ENCODE measurements around the gene ARID4B. TPM values are rescaled to one million over a fixed set of nuclear protein-coding genes. Genes with fewer than 3 reads are reported as not detected.

ARID4B gene
- polyA plus RNA-seq, 1 donor (not counting 4 experiments of a cell fraction or from before 2014, with no cell fraction given): 12.7 TPM

DNA sequence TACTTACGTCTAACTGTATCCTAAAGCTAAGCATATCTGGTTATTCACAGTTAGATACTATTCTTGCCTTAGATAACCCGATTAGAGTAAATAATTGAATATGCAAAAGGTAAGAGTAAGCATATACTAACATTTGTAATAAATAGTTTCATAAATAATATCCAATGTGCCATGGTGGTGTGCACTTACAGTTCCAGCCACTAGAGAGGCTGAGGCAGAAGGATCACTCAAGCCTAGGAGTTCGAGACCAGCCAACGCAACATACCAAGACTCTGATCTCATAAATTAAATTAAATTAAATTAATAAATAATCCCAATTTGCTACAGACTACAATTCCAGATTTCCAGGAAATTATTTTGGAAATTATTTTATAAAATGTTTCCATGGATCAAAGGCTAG is 12.2 kb downstream of the ARID4B start:
- dilution Hi-C loops (cut with MboI; ENCODE audit: extremely low pct_ligation_motif_present, low sequenced_read_pairs): no loop called here
- H3K9me3 ChIP-seq (ENCODE audit: control insufficient read depth, low read depth, low read length): no peaks in the 10 kb centered on the region
- FAIRE-seq: no peak

DNA sequence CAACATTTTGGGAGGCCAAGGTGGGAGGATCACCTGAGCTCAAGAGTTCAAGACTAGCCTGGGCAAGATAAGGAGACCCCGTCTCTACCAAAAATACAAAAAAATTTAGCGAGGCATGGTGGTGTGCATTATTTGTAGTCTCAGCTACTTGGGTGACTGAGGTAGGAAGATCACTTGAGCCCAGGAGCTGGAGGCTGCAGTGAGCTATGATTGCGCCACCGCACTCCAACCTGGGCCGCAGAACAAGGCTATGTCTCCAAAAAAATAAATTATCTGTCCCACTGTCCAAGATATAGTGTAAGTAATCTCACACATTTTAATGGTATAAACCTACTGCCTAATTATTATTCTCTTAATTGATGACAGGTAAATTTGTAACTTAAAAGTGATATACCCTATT is 12.8 kb downstream of the ARID4B start:
- dilution Hi-C loops (cut with MboI; ENCODE audit: extremely low pct_ligation_motif_present, low sequenced_read_pairs): no loop called here
- no peaks in the 10 kb centered on the region for H3K9me3 ChIP-seq (ENCODE audit: control insufficient read depth, low read depth, low read length)
- DNase-seq (ENCODE audit: low read depth, low spot score) (no peak), FAIRE-seq (no peak)
- H3K9ac ChIP-seq (ENCODE audit: control insufficient read depth, extremely low read depth, insufficient read depth, low read length): no peak overlapping the region
- H3K4me2 ChIP-seq (ENCODE audit: control insufficient read depth, extremely low read depth, insufficient read depth, low read depth, low read length): no peak overlapping the region
- H4K20me1 ChIP-seq (ENCODE audit: control insufficient read depth, extremely low read depth, insufficient read depth, low read length): peaks cover 7% of the 10 kb centered on the region
- no peak overlapping the region for H3K4me3 ChIP-seq (ENCODE audit: control insufficient read depth in 2 of 3, extremely low read depth in 1 of 3, insufficient read depth in 2 of 3, low read depth in 1 of 3, low read length in 3 of 3)
- no peak overlapping the region for H2AFZ ChIP-seq (ENCODE audit: control insufficient read depth, low read length)
- peaks cover 16% of the 10 kb centered on the region for H3K4me1 ChIP-seq (ENCODE audit: control insufficient read depth, extremely low read depth, insufficient read depth, low read length)
- TF ChIP-seq EZH2 (IDR thresholded peaks at IDR 0.05; ENCODE audit: low read length): no peak
- TF ChIP-seq, protein P1, sequence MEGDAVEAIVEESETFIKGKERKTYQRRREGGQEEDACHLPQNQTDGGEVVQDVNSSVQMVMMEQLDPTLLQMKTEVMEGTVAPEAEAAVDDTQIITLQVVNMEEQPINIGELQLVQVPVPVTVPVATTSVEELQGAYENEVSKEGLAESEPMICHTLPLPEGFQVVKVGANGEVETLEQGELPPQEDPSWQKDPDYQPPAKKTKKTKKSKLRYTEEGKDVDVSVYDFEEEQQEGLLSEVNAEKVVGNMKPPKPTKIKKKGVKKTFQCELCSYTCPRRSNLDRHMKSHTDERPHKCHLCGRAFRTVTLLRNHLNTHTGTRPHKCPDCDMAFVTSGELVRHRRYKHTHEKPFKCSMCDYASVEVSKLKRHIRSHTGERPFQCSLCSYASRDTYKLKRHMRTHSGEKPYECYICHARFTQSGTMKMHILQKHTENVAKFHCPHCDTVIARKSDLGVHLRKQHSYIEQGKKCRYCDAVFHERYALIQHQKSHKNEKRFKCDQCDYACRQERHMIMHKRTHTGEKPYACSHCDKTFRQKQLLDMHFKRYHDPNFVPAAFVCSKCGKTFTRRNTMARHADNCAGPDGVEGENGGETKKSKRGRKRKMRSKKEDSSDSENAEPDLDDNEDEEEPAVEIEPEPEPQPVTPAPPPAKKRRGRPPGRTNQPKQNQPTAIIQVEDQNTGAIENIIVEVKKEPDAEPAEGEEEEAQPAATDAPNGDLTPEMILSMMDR (optimal IDR thresholded peaks at IDR 0.05 in 1 of 3, IDR thresholded peaks at IDR 0.05 in 1 of 3, conservative IDR thresholded peaks at IDR 0.05 in 1 of 3; ENCODE audit: extremely low read depth in 1 of 3, insufficient read depth in 2 of 3, low read length in 3 of 3): no peak
- H3K79me2 ChIP-seq (ENCODE audit: control insufficient read depth, insufficient read depth, low read length): peaks cover 94% of the 10 kb centered on the region
- H3K27me3 ChIP-seq (ENCODE audit: control insufficient read depth, extremely low read depth, insufficient read depth, low read length): no peaks in the 10 kb centered on the region
- peaks cover 1 to 5% of the 10 kb centered on the region in 2 experiments for H3K36me3 ChIP-seq (ENCODE audit: control insufficient read depth in 2 of 2, extremely low read depth in 1 of 2, insufficient read depth in 2 of 2, low read length in 2 of 2)
- H3K9me1 ChIP-seq (ENCODE audit: control insufficient read depth, extremely low read depth, insufficient read depth, low read length): no peaks in the 10 kb centered on the region
- H3K27ac ChIP-seq (ENCODE audit: control insufficient read depth, insufficient read depth, low read length): no peak overlapping the region

More for the DNA sequence above, 12.2 kb downstream of the ARID4B start:
- Histone ChIP-seq H3K4me3 (ENCODE audit: control insufficient read depth in 2 of 3, extremely low read depth in 1 of 3, insufficient read depth in 2 of 3, low read depth in 1 of 3, low read length in 3 of 3) (no peak overlapping the region), H3K79me2 (ENCODE audit: control insufficient read depth, insufficient read depth, low read length) (peaks cover 94% of the 10 kb centered on the region), H3K36me3 (ENCODE audit: control insufficient read depth in 2 of 2, extremely low read depth in 1 of 2, insufficient read depth in 2 of 2, low read length in 2 of 2) (peaks cover 1 to 5% of the 10 kb centered on the region in 2 experiments), H3K4me2 (ENCODE audit: control insufficient read depth, extremely low read depth, insufficient read depth, low read depth, low read length) (no peak overlapping the region), H3K9ac (ENCODE audit: control insufficient read depth, extremely low read depth, insufficient read depth, low read length) (no peak overlapping the region), H3K27me3 (ENCODE audit: control insufficient read depth, extremely low read depth, insufficient read depth, low read length) (no peaks in the 10 kb centered on the region), H3K9me1 (ENCODE audit: control insufficient read depth, extremely low read depth, insufficient read depth, low read length) (peaks cover 3% of the 10 kb centered on the region), H4K20me1 (ENCODE audit: control insufficient read depth, extremely low read depth, insufficient read depth, low read length) (peaks cover 11% of the 10 kb centered on the region), H2AFZ (ENCODE audit: control insufficient read depth, low read length) (no peak overlapping the region), H3K27ac (ENCODE audit: control insufficient read depth, insufficient read depth, low read length) (no peak overlapping the region), H3K4me1 (ENCODE audit: control insufficient read depth, extremely low read depth, insufficient read depth, low read length) (peaks cover 16% of the 10 kb centered on the region)
- DNase-seq (ENCODE audit: low read depth, low spot score): no peak
- TF ChIP-seq, protein P1 (optimal IDR thresholded peaks at IDR 0.05 in 1 of 3, IDR thresholded peaks at IDR 0.05 in 1 of 3, conservative IDR thresholded peaks at IDR 0.05 in 1 of 3; ENCODE audit: extremely low read depth in 1 of 3, insufficient read depth in 2 of 3, low read length in 3 of 3): no peak
- no peak for TF ChIP-seq EZH2 (IDR thresholded peaks at IDR 0.05; ENCODE audit: low read length)

Measured in keratinocyte (primary cell).